HCT116 (cell line): ENCODE data around the gene SCAF1.

Experiments used
- ATF3 ChIP-seq: IDR thresholded peaks from 2 replicates; pipeline ENCODE4 v1.6.1; 2012
- CBX3 ChIP-seq: IDR thresholded peaks from 2 replicates; pipeline ENCODE4 v1.6.1; 2012; ENCODE audit warnings: low read depth
- CEBPB ChIP-seq: IDR thresholded peaks from 2 replicates; pipeline ENCODE4 v1.6.1; 2012; ENCODE audit warnings: low read depth
- CTCF ChIP-seq, 3 experiments: fragments of 200-600 bp in 1 of 3; sonication (generic) in 1 of 3; IDR thresholded peaks in 2 of 3; conservative IDR thresholded peaks in 1 of 3; 2 replicates each; pipeline ENCODE4 v1.5.1; 2012 to 2017; ENCODE audit warnings: low read depth in 2 of 3, low read length in 2 of 3, antibody characterized with exemption in 1 of 3, borderline replicate concordance in 1 of 3, control low read depth in 1 of 3, mild to moderate bottlenecking in 1 of 3, mixed read lengths in 1 of 3, mixed run types in 1 of 3, moderate library complexity in 1 of 3; ENCODE audit not compliant: insufficient read depth in 1 of 3
- ELF1 ChIP-seq: IDR thresholded peaks from 2 replicates; pipeline ENCODE4 v1.6.1; 2012; ENCODE audit warnings: low read depth, borderline replicate concordance
- FOSL1 ChIP-seq: IDR thresholded peaks from 2 replicates; pipeline ENCODE4 v1.6.1; 2012; ENCODE audit warnings: low read depth
- POLR2A ChIP-seq: IDR thresholded peaks from 2 replicates; pipeline ENCODE4 v1.7.0; 2011; ENCODE audit warnings: borderline replicate concordance; ENCODE audit not compliant: insufficient read depth, insufficient read length; ENCODE audit errors: extremely low read depth
- POLR2AphosphoS5 ChIP-seq: IDR thresholded peaks from 2 replicates; pipeline ENCODE4 v1.6.1; 2011; ENCODE audit warnings: mild to moderate bottlenecking, low read depth, low read length, moderate library complexity
- RAD21 ChIP-seq: IDR thresholded peaks from 2 replicates; pipeline ENCODE4 v1.6.1; 2012; ENCODE audit warnings: low read depth, mild to moderate bottlenecking
- REST ChIP-seq: IDR thresholded peaks from 2 replicates; pipeline ENCODE4 v1.6.1; 2012; ENCODE audit warnings: low read depth
- SIN3A ChIP-seq: IDR thresholded peaks from 2 replicates; pipeline ENCODE4 v1.6.1; 2012; ENCODE audit warnings: low read depth
- TCF7L2 ChIP-seq: IDR thresholded peaks from 2 replicates; pipeline ENCODE4 v1.7.0; 2011; ENCODE audit warnings: borderline replicate concordance, inconsistent platforms; ENCODE audit not compliant: insufficient read depth, insufficient read length; ENCODE audit errors: extremely low read depth

- TF ChIP-seq CEBPB (no peak), REST (no peak), CTCF (IDR thresholded peaks at IDR 0.05 in 2 of 3, conservative IDR thresholded peaks at IDR 0.05 in 1 of 3; ENCODE audit: borderline replicate concordance in 1 of 3, insufficient read depth in 1 of 3, low read depth in 2 of 3, low read length in 2 of 3) (no peak), POLR2A (peak; percentile 71), TCF7L2 (peak; percentile 22), FOSL1 (peak; percentile 83), POLR2AphosphoS5 (peak; percentile 86), RAD21 (no peak), ATF3 (no peak), ELF1 (no peak; the same call in 1 of the 2 replicates), CBX3 (no peak), SIN3A (peak; percentile 72)
Observed at GRCh38 chr19:49640113-49640898, 1.7 kb upstream of the SCAF1 start, which contains the start of gene RRAS.
